Tibial nerve (tissue), 3 donors: ENCODE measurements around the gene TCF12.

Source experiments
- POLR2A ChIP-seq, 2 donors: fragments of 450-650 bp; IDR thresholded peaks; one replicate each; pipeline ENCODE4 v1.6.1; 2017; ENCODE audit warnings: antibody characterized with exemption in 2 of 2, mild to moderate bottlenecking in 2 of 2, moderate library complexity in 2 of 2
- TF ChIP-seq, protein P1 (sequence below), 5 experiments: fragments of 200-600 bp in 3 of 5; fragments of 450-650 bp in 2 of 5; sonication (generic) in 3 of 5; IDR thresholded peaks; one replicate each; pipeline ENCODE4 v1.5.1; 2016 to 2019; ENCODE audit warnings: antibody characterized with exemption in 5 of 5, mild to moderate bottlenecking in 3 of 5, moderate library complexity in 2 of 5

- TF ChIP-seq, protein P1, sequence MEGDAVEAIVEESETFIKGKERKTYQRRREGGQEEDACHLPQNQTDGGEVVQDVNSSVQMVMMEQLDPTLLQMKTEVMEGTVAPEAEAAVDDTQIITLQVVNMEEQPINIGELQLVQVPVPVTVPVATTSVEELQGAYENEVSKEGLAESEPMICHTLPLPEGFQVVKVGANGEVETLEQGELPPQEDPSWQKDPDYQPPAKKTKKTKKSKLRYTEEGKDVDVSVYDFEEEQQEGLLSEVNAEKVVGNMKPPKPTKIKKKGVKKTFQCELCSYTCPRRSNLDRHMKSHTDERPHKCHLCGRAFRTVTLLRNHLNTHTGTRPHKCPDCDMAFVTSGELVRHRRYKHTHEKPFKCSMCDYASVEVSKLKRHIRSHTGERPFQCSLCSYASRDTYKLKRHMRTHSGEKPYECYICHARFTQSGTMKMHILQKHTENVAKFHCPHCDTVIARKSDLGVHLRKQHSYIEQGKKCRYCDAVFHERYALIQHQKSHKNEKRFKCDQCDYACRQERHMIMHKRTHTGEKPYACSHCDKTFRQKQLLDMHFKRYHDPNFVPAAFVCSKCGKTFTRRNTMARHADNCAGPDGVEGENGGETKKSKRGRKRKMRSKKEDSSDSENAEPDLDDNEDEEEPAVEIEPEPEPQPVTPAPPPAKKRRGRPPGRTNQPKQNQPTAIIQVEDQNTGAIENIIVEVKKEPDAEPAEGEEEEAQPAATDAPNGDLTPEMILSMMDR (IDR thresholded peaks at IDR 0.05) = no peak
- no peak for TF ChIP-seq POLR2A (IDR thresholded peaks at IDR 0.05)
These were observed 135.8 kb downstream of the TCF12 start for GRCh38 chr15:57054204-57054750.
